Type B pancreatic cell (in vitro differentiated cells): ENCODE data around the gene SHC3. TPM values are rescaled to one million over a fixed set of nuclear protein-coding genes. Genes with fewer than 3 reads are reported as not detected.

ENCODE experiments used
- DNase-seq: peaks from one replicate; pipeline ENCODE4 v3.0.0; 2021; ENCODE audit warnings: mixed read lengths; ENCODE audit not compliant: unreplicated experiment; ENCODE audit errors: extremely low spot score
- H3K27ac Mint-ChIP-seq: 2 replicates; pipeline ENCODE4 v1.8.0; 2021; ENCODE audit warnings: mild to moderate bottlenecking, mixed read lengths
- H3K27me3 Mint-ChIP-seq: 2 replicates; pipeline ENCODE4 v1.8.0; 2021; ENCODE audit warnings: mixed read lengths
- H3K36me3 Mint-ChIP-seq: 2 replicates; pipeline ENCODE4 v1.8.0; 2021; ENCODE audit warnings: mixed read lengths
- H3K4me1 Mint-ChIP-seq: one replicate; pipeline ENCODE4 v1.8.0; 2021; ENCODE audit warnings: mixed read lengths; ENCODE audit not compliant: unreplicated experiment
- H3K4me3 Mint-ChIP-seq: 2 replicates; pipeline ENCODE4 v1.8.0; 2021; ENCODE audit warnings: mild to moderate bottlenecking, mixed read lengths
- H3K9me3 Mint-ChIP-seq: 2 replicates; pipeline ENCODE4 v1.8.0; 2021; ENCODE audit warnings: mixed read lengths
- total RNA-seq: library from RNA; stranded (reverse); gene quantifications from 2 replicates; pipeline ENCODE4 v1.2.1, GENCODE V29; 2021; ENCODE audit warnings: low replicate concordance
- TF ChIP-seq, protein P1 (sequence below): fragments of 200-600 bp; sonication (generic); conservative IDR thresholded peaks from 2 replicates; pipeline ENCODE4 v1.5.0; 2021; ENCODE audit warnings: antibody characterized with exemption, mild to moderate bottlenecking

Gene SHC3
- total RNA-seq, 1 donor from 2014 or later = 5.3 TPM

DNA sequence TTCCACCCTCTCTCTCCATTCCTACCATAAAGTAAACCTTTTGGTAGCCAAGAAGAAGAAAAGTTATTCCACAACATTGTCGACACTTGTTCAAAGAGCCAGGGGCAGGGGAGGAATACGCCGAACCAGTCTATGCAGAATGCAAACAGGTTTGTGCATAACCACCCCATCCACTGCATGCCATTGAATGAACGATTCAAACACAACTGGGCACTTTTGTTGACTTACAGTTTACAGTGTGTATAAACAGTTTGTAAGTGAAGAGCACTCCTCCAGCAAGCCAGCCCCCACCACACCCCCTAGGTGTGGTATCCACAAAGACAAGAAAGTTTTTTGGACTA lies 194.1 kb downstream of the SHC3 start:
- TF ChIP-seq, protein P1, sequence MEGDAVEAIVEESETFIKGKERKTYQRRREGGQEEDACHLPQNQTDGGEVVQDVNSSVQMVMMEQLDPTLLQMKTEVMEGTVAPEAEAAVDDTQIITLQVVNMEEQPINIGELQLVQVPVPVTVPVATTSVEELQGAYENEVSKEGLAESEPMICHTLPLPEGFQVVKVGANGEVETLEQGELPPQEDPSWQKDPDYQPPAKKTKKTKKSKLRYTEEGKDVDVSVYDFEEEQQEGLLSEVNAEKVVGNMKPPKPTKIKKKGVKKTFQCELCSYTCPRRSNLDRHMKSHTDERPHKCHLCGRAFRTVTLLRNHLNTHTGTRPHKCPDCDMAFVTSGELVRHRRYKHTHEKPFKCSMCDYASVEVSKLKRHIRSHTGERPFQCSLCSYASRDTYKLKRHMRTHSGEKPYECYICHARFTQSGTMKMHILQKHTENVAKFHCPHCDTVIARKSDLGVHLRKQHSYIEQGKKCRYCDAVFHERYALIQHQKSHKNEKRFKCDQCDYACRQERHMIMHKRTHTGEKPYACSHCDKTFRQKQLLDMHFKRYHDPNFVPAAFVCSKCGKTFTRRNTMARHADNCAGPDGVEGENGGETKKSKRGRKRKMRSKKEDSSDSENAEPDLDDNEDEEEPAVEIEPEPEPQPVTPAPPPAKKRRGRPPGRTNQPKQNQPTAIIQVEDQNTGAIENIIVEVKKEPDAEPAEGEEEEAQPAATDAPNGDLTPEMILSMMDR = no peak
- peak; percentile 29 for DNase-seq
- Mint-ChIP-seq H3K4me3 (peak overlapping the region; percentile 4), H3K27ac (peak overlapping the region; percentile 86), H3K27me3 (peaks cover 9% of the 10 kb centered on the region), H3K4me1 (peaks cover 15% of the 10 kb centered on the region), H3K36me3 (no peaks in the 10 kb centered on the region), H3K9me3 (peaks cover 4% of the 10 kb centered on the region)

DNA sequence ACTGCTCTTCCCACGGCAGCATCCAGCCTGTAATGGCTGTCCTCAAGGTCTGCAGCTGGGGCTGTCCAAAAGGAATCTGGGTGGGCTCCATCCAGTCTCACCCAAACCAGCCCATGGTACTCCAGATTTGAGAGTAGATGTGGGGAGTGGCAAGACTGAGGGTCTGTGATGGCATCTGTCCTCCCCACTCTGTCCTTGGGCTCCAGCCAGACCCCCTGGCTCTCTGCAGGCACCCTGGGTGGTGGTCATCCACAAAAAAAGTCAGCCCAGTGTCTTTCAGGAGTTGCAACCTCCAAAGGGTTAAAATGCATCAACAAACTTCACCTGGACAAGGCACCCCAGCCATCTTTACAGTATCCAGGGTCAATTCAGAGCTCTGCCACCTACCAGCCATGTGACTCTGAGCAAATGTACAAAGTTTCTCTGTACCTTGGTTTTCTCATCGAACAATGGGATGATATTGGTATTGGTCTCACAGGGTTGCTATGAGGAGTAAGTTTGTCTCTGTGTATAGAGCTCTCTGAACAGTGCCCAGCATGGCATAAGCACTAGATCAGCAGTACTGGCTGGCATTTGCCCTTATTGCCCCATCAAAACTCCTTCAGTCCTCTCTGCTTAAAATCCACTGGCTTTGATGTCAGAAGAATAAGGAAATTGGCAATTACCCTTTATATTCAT lies 194.6 kb downstream of the SHC3 start:
- Mint-ChIP-seq H3K36me3 (no peaks in the 10 kb centered on the region), H3K4me1 (peaks cover 10% of the 10 kb centered on the region), H3K4me3 (no peak overlapping the region), H3K9me3 (peaks cover 4% of the 10 kb centered on the region), H3K27ac (peak overlapping the region; percentile 86), H3K27me3 (peaks cover 4% of the 10 kb centered on the region)
- TF ChIP-seq, protein P1 = no peak
- peak; percentile 18 for DNase-seq

DNA sequence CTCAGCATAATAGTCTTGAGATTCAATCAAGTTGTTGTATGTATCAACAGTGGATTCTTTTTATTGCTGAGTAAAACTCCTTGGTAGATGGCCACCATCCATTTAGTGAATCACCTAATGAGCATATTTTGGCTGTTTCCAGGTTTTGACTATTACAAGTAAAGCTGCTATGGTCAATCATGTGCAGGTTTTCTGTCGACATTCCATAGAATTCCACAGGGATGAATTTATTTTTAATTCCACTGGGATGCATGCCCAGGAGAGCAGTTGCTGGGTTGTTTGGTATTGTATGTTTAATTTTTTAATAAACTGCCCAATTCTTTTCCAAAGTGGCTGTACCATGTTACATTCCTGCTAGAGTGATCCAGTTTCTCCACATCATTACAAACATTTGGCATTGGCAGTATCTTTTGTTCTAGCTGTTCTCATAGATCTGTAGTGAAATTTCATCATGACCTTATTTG lies 197.8 kb downstream of the SHC3 start:
- Mint-ChIP-seq H3K4me3 (no peak overlapping the region), H3K36me3 (no peaks in the 10 kb centered on the region), H3K4me1 (peaks cover 16% of the 10 kb centered on the region), H3K27ac (no peak overlapping the region), H3K9me3 (peaks cover 4% of the 10 kb centered on the region), H3K27me3 (peaks cover 8% of the 10 kb centered on the region)
- TF ChIP-seq, protein P1 = no peak
- DNase-seq = no peak

DNA sequence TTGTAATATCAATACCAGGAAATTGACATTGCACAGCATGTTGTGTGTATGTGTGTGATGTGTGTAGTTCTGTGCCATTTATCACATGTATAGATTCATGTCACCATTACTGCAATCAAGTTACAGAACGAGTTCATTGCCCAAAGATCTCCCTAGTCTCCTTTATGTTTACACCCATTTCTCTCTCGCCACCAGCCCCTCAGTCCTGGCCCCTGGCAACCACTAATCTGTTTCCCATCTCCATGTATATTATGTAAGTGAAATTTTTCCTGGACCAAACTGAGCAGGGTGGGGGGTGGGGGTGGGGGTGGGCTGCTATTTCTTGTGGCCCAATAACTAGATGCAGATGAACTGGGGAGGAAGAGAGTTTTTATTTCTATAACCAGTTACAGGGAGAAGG lies 198.8 kb downstream of the SHC3 start:
- Mint-ChIP-seq H3K36me3 (no peaks in the 10 kb centered on the region), H3K27ac (no peak overlapping the region)

DNA sequence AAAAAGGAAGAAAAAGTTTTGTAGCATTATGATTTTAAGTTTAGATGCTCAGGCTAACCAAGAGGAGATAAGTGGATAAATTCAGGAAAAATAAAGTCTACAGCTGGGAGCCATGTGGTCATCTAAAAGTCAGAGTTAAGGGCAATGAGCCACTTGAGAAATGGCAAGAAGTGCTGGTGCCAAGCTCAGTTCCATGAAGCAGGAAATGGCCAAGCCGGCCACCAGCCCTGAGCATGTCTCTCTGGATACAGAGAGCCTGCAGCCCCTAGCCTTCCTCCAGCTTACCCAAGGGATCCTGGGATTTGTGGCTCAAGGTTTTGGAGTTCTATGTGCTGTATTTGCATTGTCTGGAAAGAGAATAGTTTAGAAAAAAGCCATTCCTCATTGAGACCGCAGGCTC lies 199.6 kb downstream of the SHC3 start:
- peaks cover 4% of the 10 kb centered on the region for H3K9me3 Mint-ChIP-seq
- no peak overlapping the region for H3K27ac Mint-ChIP-seq
- H3K4me3 Mint-ChIP-seq = no peak overlapping the region
- H3K4me1 Mint-ChIP-seq = peaks cover 7% of the 10 kb centered on the region
- no peaks in the 10 kb centered on the region for H3K36me3 Mint-ChIP-seq
- TF ChIP-seq, protein P1 = no peak
- DNase-seq = peak; percentile 32
- H3K27me3 Mint-ChIP-seq = peaks cover 8% of the 10 kb centered on the region

More for the DNA sequence above, 198.8 kb downstream of the SHC3 start:
- Mint-ChIP-seq H3K4me3 (no peak overlapping the region), H3K4me1 (peaks cover 13% of the 10 kb centered on the region), H3K27me3 (peaks cover 8% of the 10 kb centered on the region), H3K9me3 (peaks cover 4% of the 10 kb centered on the region)
- DNase-seq = peak; percentile 25
- TF ChIP-seq, protein P1 = no peak
